Measurements from ENCODE around the gene SLC9A3.
A peak's percentile ranks its signal among the peaks of the same experiment; 100 is the strongest.

The SLC9A3 gene

DNA sequence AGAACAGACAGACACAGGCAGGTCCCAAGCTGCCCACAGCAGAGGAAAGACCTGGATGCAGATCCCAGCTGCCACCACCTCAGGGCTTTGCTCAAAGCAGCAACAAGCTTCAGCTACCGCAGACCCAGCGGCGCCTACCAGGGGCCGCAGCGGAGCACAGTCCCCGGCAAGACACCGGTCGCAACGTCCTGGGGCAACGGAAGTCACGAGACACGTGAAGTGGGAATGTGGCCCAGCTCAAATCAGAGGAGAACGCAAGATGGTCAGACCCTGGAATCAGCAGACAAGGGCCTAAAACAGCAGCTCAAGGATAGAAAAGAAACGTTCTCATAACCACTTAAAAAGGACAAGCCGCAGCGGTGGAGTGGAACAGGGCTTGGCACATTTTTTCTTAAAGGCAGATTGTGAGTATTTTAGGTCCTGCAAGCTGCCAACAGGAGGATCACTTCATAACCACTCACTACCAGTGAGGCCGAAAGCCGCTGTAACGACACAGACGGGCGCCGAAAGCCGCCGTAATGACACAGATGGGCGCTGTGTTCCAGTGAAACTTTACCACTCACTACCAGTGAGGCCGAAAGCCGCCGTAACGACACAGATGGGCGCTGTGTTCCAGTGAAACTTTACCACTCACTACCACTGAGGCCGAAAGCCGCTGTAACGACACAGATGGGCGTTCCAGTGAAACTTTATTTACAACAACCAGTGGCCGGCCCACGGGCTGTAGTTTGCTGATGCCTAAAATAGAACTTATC lies 21.7 kb downstream of the SLC9A3 start:
- DNase-seq = no peak

DNA sequence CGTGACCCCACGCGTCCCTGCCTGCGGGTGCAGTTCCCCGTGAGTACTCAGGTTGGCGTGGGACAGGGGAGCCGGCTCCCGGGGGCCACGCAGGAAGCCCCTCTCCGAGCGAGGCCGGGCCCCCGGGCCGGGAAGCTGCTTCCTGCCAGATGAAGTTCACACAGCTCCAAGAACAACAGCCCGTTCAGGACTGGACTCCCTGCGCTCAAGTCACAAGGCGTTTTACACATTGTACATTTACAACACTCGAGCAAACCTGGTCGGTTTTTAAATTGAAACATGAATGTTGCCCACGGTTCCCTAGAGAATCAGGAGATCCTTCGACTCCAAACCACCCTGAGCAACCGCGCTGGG lies 22.4 kb downstream of the SLC9A3 start:
- no peak for DNase-seq

DNA sequence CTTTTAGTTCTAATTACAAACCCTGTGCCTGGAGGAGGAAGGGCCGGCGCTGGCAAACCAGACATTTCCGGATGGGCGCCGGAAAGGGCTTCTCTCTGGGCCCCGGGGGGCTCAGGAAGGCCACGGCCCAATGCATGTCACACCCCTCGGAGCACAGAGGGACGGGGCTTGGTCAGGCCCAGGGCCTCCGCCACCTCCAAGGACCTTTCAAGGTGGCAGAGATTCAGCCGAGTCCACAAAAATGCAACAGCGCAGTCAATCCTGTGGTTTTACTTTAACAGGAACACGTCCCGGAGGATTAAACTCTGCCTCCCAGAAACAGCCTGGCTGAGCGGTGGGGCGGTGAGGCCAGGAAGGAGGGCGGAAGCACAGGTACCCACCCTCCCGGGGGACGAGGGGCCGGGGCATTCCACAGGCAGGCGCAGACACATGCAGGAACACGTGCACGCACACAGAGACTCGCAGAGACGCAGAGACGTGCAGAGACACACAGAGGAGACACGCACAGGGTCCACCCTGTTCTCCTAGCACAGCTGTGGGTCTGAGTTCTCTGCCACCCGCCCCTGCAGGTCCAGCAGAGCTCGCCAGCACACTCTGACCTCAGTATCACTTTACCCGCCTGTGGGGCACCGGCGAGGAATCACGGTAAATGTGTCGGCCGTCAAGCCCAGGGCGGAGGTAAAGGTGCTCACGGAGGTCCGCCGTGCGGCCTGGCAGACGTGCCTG lies 23.0 kb downstream of the SLC9A3 start:
- DNase-seq = no peak

DNA sequence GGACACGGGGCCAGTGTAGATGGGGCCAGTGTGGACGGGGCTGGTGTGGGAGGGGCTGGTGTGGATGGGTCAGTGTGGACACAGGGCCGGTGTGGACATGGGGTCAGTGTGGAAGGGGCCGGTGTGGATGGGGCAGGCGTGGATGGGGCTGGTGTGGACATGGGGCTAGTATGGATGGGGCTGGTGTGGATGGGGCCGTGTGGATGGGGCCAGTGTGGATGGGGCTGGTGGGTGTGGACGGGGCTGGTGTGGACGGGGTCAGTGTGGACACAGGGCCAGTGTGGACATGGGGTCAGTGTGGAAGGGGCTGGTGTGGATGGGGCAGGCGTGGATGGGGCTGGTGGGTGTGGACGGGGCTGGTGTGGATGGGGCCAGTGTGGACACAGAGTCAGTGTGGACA lies 23.8 kb downstream of the SLC9A3 start:
- no peak for DNase-seq

DNA sequence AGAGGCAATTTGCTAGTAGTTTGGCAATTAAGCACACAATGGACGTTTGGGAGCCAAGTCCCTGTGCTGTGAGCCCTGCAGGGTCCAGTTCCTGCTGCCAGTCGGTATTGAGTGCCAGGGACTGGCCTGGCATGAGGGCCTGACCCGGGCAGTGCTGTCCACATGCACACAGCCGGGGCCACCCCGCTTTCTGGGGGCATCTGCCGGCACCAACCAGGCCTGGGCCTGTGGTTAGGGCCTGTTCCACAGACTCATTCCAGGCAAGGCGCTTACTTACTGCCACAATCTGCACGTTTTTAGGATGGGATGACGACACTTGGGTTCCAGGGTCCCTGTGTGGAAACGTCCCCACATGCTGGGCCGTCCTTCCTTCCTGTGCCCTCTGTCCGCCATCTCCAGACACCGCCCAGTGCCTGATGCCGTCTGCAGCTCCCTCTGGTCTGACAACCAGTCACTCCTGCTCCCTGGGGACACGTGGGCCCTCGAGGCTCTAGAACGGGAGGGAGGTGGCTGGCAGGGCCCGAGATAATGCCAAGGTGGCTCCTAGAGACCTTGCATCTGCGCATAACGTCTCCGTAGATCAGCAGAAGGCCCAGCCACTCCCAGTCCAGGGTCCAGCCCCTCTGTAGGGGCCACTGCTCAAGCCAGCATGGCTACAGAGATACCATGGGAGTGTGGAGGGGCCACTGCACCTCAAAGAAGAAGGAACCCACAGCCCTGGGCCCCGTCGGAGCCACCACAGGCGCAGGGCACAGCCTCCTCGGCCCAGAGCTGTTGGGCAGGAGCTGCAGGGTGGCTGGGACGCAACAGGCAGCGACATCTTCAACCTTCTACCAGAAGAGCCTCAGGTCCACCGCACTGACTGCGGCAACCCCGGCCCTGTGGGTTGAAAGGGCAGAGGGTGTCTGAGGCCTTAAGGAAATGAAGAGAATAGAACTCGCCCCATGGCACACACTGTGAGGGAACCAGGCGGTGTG lies 24.7 kb downstream of the SLC9A3 start:
- DNase-seq = no peak

DNA sequence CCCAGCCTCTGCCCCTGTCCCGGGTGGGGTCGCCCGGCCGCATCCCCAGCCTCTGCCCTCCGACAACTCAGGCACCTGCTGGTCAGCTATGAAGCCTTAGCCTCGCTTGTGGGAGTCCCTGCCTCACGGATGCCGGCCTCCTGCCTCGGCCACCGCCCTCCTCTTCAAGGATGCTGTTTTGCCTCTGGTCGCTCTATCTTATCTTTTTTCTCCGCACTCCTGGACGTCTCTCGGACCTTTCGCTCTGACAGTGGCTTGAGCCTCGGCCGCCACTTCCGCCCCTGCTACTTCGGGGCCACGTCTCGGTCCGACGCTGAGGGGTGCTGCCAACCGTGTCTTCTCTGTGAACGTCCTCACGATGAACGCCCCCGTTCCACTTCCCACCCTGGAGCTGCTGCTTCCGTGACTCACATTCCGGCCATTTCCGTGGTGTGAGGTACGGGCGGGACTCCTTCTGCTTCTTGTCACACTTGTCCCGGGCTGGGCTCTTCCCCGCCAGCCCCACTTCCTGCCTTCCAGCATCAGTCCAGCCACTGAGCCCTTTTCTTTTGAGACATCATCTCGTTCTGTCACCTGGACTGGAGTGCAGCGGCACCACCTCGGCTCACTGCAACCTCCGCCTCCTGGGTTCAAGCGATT lies 26.3 kb downstream of the SLC9A3 start:
- DNase-seq = no peak

DNA sequence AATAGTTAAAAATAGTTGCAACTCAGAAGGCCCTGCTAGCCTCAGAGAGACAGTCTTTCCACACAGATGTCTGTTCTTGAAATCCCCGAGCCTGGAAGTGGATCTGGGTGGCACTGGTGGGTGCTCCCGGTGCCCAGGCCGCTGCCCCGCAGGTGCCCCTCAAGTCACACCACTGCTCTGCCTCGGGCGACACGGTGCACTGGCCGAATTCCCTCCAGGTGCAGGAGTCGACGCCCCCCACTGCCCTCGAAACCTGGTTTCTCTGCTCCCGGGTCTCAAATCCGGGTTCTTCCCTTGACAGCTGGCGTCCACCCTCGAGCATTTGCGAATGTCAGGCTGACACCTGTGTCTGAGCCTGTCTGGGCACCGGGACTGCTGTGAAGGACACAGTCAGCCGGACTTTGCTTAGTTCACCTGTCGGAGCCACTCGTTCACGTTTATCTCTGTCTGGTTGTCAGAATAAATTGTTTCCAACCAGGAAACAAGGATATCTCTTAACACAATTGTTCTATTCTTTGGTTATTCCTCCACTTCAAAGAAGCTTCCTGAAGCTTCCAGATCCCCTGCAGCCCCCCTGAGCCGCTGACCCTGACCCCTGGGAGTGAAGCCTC lies 27.1 kb downstream of the SLC9A3 start:
- DNase-seq = no peak

DNA sequence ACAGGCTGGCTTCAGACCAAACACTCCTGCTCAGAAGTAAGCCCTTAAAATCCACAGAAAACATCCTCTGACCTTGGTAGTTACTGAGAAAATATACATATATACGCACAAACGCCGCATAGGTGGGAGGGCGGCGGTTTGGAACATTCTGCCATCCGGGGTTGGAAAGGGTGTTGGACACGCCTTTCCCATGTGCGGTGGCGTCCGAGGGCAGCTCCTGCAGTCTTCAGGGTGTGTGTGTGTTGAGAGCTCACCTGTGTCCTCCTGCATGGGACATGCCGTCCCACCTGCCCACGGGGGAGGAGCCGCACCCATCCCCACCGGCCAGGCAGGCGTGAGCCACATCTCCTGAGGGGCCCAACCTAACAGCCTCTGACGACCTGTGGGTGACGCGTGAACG lies 28.2 kb downstream of the SLC9A3 start:
- no peak for DNase-seq

DNA sequence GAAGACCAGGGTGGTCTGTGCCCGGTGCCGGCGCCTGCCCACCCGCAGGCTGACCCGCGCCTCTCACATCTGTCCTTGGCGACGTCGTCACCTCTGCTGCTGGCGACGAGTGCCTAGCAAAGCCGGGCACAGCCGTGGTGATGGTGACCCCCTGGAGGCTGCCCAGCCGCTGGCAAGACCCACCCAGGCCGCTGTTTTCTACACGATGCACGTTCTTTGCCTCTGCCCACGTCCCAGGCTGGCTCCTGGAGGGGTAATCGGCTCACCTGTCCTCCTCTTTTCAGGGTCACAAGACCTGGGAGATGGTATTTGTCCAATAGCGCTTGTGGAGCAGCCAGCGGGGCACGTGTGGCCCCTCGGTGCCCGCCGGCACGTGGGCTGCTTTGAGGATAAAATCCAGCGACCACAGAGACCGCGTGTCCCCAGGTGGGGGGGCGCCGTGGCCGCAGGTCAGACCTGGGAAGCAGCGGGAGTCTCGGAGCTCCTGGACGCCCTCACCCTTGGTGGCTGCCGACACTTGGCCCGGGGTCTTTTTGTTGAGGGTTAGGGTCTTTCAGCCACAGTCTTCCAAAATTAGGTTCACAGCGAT lies 29.5 kb downstream of the SLC9A3 start:
- DNase-seq = no peak

DNA sequence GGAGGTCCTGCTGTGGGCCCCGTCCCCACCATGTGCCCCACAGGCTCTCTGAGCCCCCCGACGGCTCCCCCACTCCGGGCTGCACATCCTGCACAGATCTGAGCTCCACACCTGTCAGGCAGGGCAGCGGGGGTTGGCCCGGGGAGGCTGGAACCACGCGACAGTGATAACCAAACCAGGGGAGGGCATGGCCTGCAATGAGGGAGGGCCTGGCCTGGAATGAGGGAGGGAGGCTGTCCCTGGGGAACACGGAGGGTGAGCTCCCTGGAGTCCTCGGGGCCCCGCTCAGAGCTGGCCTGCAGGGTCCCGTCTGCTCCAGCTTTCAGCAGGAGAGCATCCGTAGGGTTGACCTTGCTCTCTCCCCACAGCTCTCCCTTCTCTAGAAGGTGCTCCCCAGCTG lies 30.5 kb downstream of the SLC9A3 start:
- DNase-seq = no peak

DNA sequence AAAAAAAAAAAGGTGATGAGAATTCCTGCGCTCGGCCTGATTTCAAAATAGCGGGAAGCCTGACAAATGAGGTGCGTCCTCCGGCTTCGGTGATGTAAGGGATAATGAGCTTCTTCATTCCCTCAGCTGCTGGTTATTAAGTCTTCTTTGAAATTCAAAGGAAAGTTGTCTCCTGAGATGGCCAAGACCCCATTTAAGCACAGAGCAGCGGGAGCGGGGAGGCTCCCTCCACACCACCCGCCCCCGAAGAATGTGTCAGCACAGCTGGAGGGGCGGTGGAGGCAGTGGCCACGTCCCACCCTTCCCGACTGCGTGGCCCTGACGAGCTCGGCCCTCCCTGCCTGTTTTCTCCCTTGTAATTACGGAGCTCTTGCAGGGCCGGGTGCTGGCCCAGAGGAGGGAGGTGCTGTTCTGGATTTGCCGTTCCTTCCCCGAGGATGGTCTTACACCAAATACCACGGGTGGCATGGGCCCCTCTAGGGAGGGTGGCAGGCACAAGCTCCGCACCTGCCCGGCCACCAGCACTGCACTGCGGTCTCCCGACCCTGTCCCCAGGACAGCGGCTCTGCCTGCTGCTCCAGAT lies 31.0 kb downstream of the SLC9A3 start:
- DNase-seq = no peak

DNA sequence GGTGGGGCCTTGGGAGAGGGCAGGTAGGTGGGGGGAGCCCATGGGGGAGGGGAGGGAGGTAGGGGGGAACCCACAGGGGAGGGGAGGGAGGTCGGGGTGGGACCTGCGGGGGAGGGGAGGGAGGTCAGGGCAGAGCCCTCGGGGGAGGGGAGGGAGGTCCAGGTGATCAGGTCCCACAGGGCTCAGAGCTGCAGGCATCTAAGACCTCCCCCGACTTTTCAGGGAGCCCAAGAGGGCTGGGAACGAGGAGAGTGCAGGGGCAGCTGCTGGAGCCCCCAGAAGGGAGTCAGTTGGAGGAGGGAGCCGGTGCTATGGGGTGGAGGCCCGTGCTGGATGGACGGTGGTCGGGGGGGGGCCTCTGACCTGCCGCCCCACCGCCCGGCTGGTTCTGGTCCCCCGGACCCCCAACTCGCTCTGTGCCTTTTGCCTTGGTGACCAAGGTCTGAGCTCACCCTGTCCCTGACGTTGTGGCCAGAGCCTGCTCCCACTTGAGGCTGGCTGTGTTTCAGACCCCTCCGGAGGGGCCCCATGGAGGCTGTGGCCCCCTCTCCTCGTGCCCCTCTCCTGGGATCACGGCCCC lies 31.8 kb downstream of the SLC9A3 start:
- DNase-seq = no peak

DNA sequence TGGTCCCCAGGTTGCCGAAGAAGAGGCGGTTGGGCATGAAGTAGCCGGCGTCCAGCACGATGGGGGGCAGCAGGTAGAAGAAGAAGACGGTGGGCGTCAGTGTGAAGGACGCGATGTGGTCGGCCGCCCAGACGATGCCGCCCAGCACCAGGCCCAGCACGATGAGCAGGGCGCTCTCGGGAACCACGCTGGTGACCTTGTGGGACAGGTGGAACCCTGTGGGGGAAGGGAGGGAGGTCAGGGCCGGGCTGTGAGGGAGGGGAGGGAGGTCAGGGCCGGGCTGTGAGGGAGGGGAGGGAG lies 32.4 kb downstream of the SLC9A3 start:
- no peak for DNase-seq

DNA sequence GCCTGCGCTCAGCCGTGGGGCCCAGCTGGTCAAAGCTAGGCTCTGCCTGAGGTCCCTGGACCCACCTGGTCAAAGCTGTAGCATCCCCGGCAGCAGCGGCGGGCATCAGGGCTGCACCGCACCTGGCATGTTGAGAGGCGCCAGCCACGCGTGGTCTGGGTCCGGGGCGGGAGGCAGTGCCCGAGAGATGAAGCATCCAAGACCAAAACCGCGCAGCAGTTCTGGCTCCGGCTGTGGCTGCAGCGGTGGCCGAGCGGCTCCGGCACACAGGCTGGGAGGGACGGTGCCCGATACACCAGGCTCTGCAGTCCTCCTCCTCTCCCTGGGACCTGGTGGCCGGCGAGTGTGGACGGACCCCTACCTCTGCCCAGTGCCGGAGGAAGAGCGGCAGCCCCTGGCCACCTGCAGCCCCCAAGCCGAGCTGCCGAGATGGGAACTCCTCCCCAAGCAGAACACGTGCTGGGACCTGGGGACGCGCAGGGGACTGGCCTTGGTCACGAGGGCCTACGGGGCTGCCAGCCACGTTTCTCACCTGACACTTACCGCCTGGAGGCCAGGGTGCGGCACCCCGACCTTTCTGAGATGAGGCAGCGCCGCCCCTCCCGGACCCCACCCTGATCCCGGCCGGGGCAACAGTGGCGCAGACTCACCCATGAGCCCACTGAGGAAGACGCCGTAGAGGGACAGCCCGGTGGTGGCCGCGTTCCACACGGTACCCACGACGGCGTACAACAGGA lies 33.0 kb downstream of the SLC9A3 start:
- DNase-seq = no peak

DNA sequence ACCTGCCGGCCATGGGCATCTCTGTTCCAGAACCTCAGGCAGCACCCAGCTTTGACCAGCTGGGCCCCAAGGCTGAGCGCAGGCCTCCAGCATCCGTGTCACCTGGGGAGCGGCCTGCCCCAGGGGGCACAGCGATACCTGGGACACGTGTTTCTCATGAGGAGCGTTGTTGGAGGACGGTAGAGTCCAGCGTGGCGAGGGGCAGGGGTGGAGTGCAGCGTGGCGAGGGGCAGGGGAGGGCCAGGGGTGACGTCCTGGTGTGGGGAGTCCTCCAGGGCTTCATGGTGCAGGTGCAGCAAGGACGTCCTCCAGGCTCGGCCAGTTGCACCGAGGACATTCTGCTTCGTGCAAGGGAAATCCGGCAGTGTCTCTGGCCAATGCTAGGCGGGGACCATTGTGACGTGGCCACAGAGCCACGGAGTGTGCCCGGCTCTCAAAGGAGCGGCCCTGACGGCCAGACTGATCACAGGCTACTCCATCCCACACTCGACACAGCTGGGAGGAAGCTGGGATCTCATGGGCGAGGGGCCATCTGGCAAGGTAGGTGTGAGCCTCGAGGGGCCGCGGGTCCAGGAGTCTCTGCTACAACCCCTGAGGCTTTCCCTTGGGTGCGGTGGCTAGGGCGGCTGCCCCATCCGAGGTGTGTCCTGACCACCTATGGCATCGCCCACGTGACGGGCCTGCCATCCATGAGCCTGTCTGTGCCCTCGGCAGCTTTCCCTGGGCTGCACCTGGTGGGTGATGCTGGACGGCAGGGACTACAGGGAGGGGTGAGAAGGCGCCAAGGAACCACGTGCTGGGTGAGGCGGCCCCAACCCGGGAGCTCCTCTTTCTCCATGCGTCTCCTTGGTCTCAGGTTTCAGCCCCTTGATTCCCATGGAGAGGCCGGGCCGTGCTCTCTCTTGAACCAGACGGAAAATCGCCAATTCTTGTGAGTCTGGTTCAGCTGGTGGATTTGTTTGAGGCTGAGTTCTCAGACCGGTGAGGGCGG lies 33.8 kb downstream of the SLC9A3 start:
- peak; percentile 58 for DNase-seq

DNA sequence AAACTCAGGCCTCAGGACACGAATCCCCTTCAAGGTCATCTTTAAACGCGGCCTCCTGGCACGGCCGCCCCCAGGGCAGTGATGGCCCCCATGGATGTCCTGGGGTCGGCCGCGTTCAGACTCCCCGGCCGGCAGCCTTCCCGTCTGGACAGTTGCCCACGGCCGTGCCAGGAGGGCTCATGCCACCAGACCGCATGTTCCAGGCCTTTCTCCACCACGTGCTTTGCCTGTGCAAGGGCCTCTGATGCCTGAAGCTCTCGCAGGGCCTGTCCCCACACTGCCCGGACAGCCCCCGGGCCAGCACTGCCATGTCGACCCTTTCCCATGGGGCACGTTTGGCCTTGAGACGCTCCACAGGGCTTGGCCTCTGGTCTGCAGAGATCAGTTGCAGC lies 34.6 kb downstream of the SLC9A3 start:
- no peak for DNase-seq

DNA sequence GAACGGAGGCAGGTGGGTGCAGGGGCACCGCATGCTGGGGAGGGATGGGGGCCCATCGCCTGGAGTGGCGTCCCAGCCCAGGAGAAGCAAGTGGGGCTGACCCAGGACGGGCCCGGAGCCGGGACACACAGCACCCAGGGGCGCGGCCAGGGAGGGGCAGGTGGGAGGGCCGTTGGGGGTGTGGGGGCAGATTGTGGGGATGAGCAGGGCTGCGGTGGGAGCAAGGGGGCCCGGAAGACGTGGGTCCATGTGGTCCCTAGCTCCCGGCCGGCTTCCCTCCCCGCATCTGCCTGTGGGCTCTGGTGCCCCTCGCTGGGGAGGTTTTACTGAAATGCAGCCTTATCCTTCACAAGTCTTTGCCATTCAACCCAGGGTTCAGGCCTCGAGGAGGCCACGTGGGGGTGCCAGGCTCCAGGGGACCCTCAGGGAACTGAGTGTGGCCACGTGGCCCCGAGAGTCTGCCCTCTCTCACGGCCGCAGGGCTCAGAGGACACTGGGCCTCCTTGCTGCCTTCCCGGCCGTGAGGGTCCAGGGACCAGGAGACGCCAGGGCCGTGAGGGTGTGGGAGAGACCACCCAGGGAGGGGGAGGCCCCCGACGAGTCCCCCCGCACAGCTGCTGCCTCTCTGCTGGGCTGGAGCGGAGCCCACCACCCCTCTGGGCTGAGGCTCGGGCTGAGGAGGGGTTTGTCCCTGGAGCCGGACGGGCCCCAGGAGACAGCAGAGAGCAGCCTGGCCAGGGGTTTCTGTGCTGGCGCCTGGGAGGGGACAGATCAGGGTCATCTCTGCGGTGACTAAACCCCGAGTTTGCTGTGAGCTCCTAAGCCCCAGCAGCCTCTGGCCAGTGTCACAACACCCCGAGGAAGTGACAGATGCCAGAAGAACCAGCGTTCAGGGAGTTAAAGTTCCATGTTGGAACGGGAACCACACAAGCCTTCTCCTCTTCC lies 35.2 kb downstream of the SLC9A3 start:
- DNase-seq = no peak

DNA sequence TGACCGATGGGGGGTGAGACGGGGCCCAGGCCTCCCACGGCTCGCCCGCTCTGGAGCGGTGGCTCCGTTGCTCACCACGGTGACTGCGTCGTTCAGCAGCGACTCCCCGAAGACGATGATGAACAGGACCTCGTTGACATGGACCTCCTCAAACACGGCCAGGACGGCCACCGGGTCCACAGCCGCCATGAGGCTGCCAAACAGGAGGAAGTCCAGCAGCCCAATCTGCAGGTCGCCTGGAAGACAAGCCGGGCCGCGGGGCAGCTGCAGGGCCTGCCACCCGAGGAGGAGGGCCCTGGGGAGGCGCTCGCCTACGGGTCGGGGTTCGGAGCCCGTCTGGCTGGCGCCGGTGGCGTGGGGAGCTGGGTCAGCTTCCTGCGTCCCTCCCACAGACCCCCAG lies 36.0 kb downstream of the SLC9A3 start:
- no peak for DNase-seq

Data from NCI-H187 treated with DMSO at 0.1 percent for 48 hours (cell line).